OCI-LY1 (cell line): ENCODE data around the gene MKI67.

Experiments
- H2AFZ ChIP-seq: fragments of 200-600 bp; sonication (generic), shearing (Covaris generic); 2 replicates; pipeline ENCODE4 v1.6.0; 2014; ENCODE audit warnings: antibody characterized with exemption, mild to moderate bottlenecking, low read length
- H3F3A ChIP-seq: fragments of 200-600 bp; sonication (generic), shearing (Covaris generic); 2 replicates; pipeline ENCODE4 v1.6.0; 2014; ENCODE audit warnings: mild to moderate bottlenecking, antibody characterized with exemption, low read length, moderate library complexity; ENCODE audit not compliant: insufficient read depth
- H3K27ac ChIP-seq: fragments of 200-600 bp; sonication (generic); 2 replicates; pipeline ENCODE4 v1.5.1; 2014; ENCODE audit warnings: low read length, mixed run types, mild to moderate bottlenecking, low read depth; ENCODE audit not compliant: poor library complexity, severe bottlenecking
- H3K27me3 ChIP-seq: fragments of 200-600 bp; sonication (generic); 2 replicates; pipeline ENCODE4 v1.6.0; 2014; ENCODE audit warnings: antibody characterized with exemption, mild to moderate bottlenecking, low read length, moderate library complexity; ENCODE audit not compliant: insufficient read depth
- H3K36me3 ChIP-seq: fragments of 200-600 bp; sonication (generic); 2 replicates; pipeline ENCODE4 v1.6.1; 2014; ENCODE audit warnings: mild to moderate bottlenecking, antibody characterized with exemption, low read length, moderate library complexity, mixed read lengths; ENCODE audit not compliant: insufficient read depth
- H3K4me1 ChIP-seq: fragments of 200-600 bp; sonication (generic); 2 replicates; pipeline ENCODE4 v1.5.1; 2014; ENCODE audit warnings: mild to moderate bottlenecking, low read length, moderate library complexity; ENCODE audit not compliant: insufficient read depth, severe bottlenecking
- H3K4me2 ChIP-seq: fragments of 200-600 bp; sonication (generic), shearing (Covaris generic); 2 replicates; pipeline ENCODE4 v1.6.1; 2014; ENCODE audit warnings: low read length
- H3K4me3 ChIP-seq: fragments of 200-600 bp; sonication (generic); 2 replicates; pipeline ENCODE4 v1.5.1; 2014; ENCODE audit warnings: low read length, low read depth, mild to moderate bottlenecking, mixed read lengths; ENCODE audit not compliant: poor library complexity, severe bottlenecking
- H3K79me2 ChIP-seq: fragments of 200-600 bp; shearing (Covaris generic); 2 replicates; pipeline ENCODE4 v1.6.1; 2016; ENCODE audit warnings: mixed run types, low read length, mixed read lengths; ENCODE audit not compliant: insufficient read depth
- H3K9ac ChIP-seq: fragments of 200-600 bp; sonication (generic), shearing (Covaris generic); 2 replicates; pipeline ENCODE4 v1.6.1; 2014; ENCODE audit warnings: mild to moderate bottlenecking, low read length, mixed read lengths
- H3K9me2 ChIP-seq: fragments of 200-600 bp; sonication (generic), shearing (Covaris generic); 2 replicates; pipeline ENCODE4 v1.6.1; 2014; ENCODE audit warnings: low read depth, mild to moderate bottlenecking, low read length, mixed read lengths
- H3K9me3 ChIP-seq: fragments of 200-600 bp; shearing (Covaris generic); 2 replicates; pipeline ENCODE4 v1.6.1; 2014; ENCODE audit warnings: low read length, mixed read lengths
- H4K20me1 ChIP-seq: fragments of 200-600 bp; sonication (generic), shearing (Covaris generic); 2 replicates; pipeline ENCODE4 v1.6.0; 2016; ENCODE audit warnings: mild to moderate bottlenecking, low read length; ENCODE audit not compliant: insufficient read depth
- EZH2 ChIP-seq: fragments of 200-600 bp; sonication (generic), shearing (Covaris generic); IDR thresholded peaks from 2 replicates; pipeline ENCODE4 v1.8.0; 2017; ENCODE audit warnings: borderline replicate concordance, mixed run types, mild to moderate bottlenecking, antibody characterized with exemption, low read length, moderate library complexity, mixed read lengths
- TF ChIP-seq, protein P1 (sequence below): fragments of 200-600 bp; sonication (generic), shearing (Covaris generic); IDR thresholded peaks from 2 replicates; pipeline ENCODE4 v1.5.1; 2017; ENCODE audit warnings: mild to moderate bottlenecking, antibody characterized with exemption, low read length, moderate library complexity, mixed read lengths

Gene MKI67

GRCh38 chr10:128125944-128126764 is at the start of gene MKI67:
MKI67 (minus strand) TSS chr10:128126423; CDS start chr10:128125667, 756 bp downstream.
- H4K20me1 ChIP-seq = no peaks in the 10 kb centered on the region
- H3K4me2 ChIP-seq = peak within 1 kb of the TSS; percentile 98
- H3K4me3 ChIP-seq = peak within 1 kb of the TSS; percentile 100
- peaks cover 45% of the 10 kb centered on the region for H3K36me3 ChIP-seq
- H3K4me1 ChIP-seq = peaks cover 31% of the 10 kb centered on the region
- peak within 1 kb of the TSS; percentile 97 for H3K9ac ChIP-seq
- peaks cover 46% of the 10 kb centered on the region for H3K79me2 ChIP-seq
- no peaks in the 10 kb centered on the region for H3K9me3 ChIP-seq
- peak within 1 kb of the TSS; percentile 64 for H3K27ac ChIP-seq
- peak within 1 kb of the TSS; percentile 83; the same call in 1 of the 2 replicates for H2AFZ ChIP-seq
- no peak for TF ChIP-seq EZH2
- TF ChIP-seq, protein P1, sequence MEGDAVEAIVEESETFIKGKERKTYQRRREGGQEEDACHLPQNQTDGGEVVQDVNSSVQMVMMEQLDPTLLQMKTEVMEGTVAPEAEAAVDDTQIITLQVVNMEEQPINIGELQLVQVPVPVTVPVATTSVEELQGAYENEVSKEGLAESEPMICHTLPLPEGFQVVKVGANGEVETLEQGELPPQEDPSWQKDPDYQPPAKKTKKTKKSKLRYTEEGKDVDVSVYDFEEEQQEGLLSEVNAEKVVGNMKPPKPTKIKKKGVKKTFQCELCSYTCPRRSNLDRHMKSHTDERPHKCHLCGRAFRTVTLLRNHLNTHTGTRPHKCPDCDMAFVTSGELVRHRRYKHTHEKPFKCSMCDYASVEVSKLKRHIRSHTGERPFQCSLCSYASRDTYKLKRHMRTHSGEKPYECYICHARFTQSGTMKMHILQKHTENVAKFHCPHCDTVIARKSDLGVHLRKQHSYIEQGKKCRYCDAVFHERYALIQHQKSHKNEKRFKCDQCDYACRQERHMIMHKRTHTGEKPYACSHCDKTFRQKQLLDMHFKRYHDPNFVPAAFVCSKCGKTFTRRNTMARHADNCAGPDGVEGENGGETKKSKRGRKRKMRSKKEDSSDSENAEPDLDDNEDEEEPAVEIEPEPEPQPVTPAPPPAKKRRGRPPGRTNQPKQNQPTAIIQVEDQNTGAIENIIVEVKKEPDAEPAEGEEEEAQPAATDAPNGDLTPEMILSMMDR = no peak
- H3K9me2 ChIP-seq = no peaks in the 10 kb centered on the region
- no peaks in the 10 kb centered on the region for H3K27me3 ChIP-seq
- no peaks in the 10 kb centered on the region for H3F3A ChIP-seq

DNA sequence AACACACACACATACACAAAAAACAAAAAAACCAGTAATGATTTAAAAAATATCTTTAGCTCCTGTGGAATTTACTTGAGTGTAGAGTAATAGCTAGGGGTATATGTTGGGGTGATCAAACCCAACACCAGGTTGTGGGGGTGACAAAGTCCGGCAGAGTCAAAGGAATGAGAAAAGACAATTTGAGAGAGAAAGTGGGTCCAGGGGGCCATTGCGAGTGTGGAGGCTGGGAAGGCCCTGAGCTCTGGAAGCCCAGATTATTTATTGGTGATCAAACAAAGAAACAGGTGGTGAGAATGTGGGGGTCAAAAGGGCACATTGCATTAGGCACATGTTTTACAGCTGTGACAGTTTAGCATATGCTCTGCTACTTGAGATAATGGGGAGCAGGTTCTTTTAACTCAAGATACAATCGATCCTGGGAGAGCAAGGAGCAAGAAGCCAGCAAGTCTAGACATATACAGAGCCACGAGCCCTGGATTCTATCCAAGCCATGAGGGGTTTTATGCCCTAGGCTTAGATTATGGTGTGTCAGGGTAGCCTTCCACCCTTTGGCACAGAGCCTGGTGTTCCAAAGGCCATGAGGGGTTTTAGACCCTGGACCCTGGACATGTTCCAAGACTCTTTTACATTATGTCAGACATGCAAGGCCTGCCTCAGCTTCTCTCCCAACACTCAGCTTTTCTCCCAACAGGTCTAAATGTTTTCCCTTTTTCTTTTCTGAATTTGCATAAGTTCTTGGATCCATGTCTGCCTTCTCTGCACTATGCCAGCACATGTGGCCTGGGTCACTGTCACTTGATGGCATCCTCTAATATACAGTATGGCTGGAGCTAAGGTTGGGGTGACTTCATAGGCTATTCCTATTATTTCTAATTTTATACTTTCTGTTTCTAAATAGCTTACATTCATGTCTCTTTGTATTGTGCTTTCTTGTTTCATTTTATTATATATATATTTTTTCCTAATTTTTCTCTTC is 48.6 kb upstream of the MKI67 start:
- H3K9me3 ChIP-seq = no peaks in the 10 kb centered on the region
- no peak for TF ChIP-seq EZH2
- TF ChIP-seq, protein P1 = no peak

DNA sequence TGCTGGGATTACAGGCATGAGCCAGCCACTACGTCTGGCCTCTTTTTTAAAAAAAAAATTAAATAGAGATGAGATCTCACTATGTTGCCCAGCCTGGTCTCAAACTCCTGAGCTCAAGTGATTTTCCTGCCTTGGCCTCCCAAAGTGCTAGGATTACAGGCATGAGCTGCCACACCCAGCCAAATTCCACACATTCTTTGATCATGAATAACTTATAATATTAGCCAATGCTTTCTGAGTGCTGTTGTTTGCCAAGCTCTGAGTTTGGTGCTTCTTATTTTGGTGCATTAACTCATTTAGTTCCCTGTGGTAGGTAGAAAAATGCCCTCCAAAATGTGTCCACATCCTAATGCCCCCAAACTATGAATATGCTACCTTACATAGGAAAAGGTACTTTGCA is 47.2 kb upstream of the MKI67 start:
- Histone ChIP-seq H3F3A (no peaks in the 10 kb centered on the region), H3K36me3 (no peaks in the 10 kb centered on the region), H3K9ac (no peak overlapping the region), H3K79me2 (no peaks in the 10 kb centered on the region), H3K4me3 (no peak overlapping the region), H3K27ac (no peak overlapping the region), H3K9me2 (no peaks in the 10 kb centered on the region), H4K20me1 (no peaks in the 10 kb centered on the region), H3K4me1 (no peaks in the 10 kb centered on the region), H3K4me2 (no peak overlapping the region), H2AFZ (no peak overlapping the region), H3K27me3 (peaks cover 4% of the 10 kb centered on the region; the same call in 1 of the 2 replicates), H3K9me3 (no peaks in the 10 kb centered on the region)
- TF ChIP-seq, protein P1 = no peak
- TF ChIP-seq EZH2 = no peak

More for the DNA sequence above, 48.6 kb upstream of the MKI67 start:
- Histone ChIP-seq H3K4me3 (no peak overlapping the region), H3K4me1 (no peaks in the 10 kb centered on the region), H3K4me2 (no peak overlapping the region), H2AFZ (no peak overlapping the region), H3F3A (no peaks in the 10 kb centered on the region), H3K27ac (no peak overlapping the region), H3K36me3 (no peaks in the 10 kb centered on the region), H3K27me3 (peaks cover 4% of the 10 kb centered on the region; the same call in 1 of the 2 replicates), H4K20me1 (no peaks in the 10 kb centered on the region), H3K9me2 (no peaks in the 10 kb centered on the region), H3K9ac (no peak overlapping the region), H3K79me2 (no peaks in the 10 kb centered on the region)
